SW480 (cell line): ENCODE data around the gene MAN1C1.
"Not testable (repeated sequence)": the region's sequence is repeated elsewhere in the genome, so short reads cannot be mapped to it uniquely, and the experiment has no call there.

ENCODE experiments used
- DNase-seq: peaks from one replicate; pipeline ENCODE4 v3.0.0-alpha.2; 2016; ENCODE audit warnings: low spot score

MAN1C1 gene

GRCh38 chr1:25680701-25681100 is 64.1 kb downstream of the MAN1C1 start:
- no peak for DNase-seq

- no peak for DNase-seq
Observed at GRCh38 chr1:25682059-25682601, 65.5 kb downstream of the MAN1C1 start.

GRCh38 chr1:25683177-25683576 is 66.6 kb downstream of the MAN1C1 start:
- no peak for DNase-seq

- no peak for DNase-seq
Observed at GRCh38 chr1:25683731-25684130, 67.1 kb downstream of the MAN1C1 start.

- DNase-seq: no peak
Observed at GRCh38 chr1:25684216-25684965, 67.8 kb downstream of the MAN1C1 start.

GRCh38 chr1:25685211-25685750 is 68.7 kb downstream of the MAN1C1 start:
- no peak for DNase-seq

GRCh38 chr1:25685938-25686665 is 69.5 kb downstream of the MAN1C1 start:
- no peak for DNase-seq

GRCh38 chr1:25687221-25688017 is 70.8 kb downstream of the MAN1C1 start:
- no peak for DNase-seq

- no peak for DNase-seq
Observed at GRCh38 chr1:25688390-25689119, 72.0 kb downstream of the MAN1C1 start.

GRCh38 chr1:25689686-25690381 is 73.2 kb downstream of the MAN1C1 start:
- DNase-seq: no peak

GRCh38 chr1:25690396-25690956 is 73.9 kb downstream of the MAN1C1 start:
- DNase-seq: no peak

- no peak for DNase-seq
Observed at GRCh38 chr1:25691211-25691610, 74.6 kb downstream of the MAN1C1 start.

GRCh38 chr1:25692560-25692959 is 76.0 kb downstream of the MAN1C1 start:
- DNase-seq: peak; percentile 11

GRCh38 chr1:25694167-25695007 is 77.8 kb downstream of the MAN1C1 start:
- no peak for DNase-seq

- no peak for DNase-seq
Observed at GRCh38 chr1:25695090-25695770, 78.6 kb downstream of the MAN1C1 start.

GRCh38 chr1:25695771-25696311 is 79.2 kb downstream of the MAN1C1 start:
- DNase-seq: no peak

GRCh38 chr1:25696643-25697042 is 80.1 kb downstream of the MAN1C1 start:
- DNase-seq: not testable (repeated sequence)

GRCh38 chr1:25697435-25698217 is 81.0 kb downstream of the MAN1C1 start:
- no peak for DNase-seq
